ENCODE measurements around the gene PTTG1IP. TPM values are rescaled to one million over a fixed set of nuclear protein-coding genes. Genes with fewer than 3 reads are reported as not detected.

PTTG1IP gene
- 100 to 1,000 TPM in 3 of 6 experiments, 10 to 100 TPM in 3; 54.3 to 195 (median 140) TPM for total RNA-seq
- long read RNA-seq, transcript PTTG1IP-201 (6 exons, 2,760 nt), result major isoform, 7 of 13 reads
- long read RNA-seq, partial matches to known transcripts, result 3 of 13 reads
- long read RNA-seq, other reads (novel, unspliced or antisense), result 3 of 13 reads

DNA sequence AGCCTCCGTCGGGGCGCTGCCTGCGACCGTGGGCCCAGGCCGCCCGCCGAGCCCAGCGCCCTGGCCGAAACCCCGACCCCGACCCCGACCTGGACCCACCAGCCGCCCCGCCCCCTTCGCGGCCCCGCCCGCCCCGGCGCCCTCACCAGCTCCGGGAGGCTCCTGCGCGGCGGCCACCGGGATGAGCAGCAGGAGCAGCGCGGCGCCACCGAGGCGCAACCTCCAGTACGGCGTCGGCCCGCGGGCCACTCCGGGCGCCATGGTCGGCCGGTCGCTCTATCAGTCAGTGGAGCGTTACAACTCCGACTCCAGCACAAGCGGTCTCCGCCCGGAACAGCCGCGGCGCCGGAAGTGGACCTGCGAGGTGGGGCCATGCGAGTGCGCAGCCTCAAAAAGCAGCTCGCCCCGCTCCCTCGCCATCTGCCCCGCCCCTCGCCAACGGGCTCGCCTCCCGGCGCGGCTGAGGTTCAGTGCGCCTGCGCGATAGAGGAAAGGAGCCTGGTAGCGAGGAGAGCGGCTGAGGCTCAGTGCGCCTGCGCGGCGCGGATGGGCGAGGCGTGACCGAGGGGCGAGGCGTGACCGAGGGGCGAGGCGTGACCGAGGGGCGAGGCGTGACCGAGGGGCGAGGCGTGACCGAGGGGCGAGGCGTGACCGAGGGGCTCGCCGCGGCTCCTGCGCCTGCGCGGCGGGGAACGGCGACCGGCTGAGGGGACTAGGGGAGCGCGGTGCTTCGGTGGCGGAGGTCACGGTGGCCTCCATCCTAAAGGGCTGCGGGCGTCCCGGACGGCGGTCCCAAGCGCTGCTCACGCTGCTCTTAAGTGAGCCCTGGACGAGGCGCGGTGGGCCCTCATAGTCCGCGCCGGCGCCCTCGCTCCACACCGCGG, at the start of gene PTTG1IP:
TSS of gene PTTG1IP (minus strand) at position 335 of the 884 bp plus-strand sequence. CDS start at position 261, 74 bp downstream.
- peak; percentile 62 to 82 (median 78) for ATAC-seq
- peak within 1 kb of the TSS; percentile 70 to 94 (median 82) for H3K4me3 ChIP-seq
- peak; percentile 86 for TF ChIP-seq POLR2A (IDR thresholded peaks at IDR 0.05)
- TF ChIP-seq, protein P1, sequence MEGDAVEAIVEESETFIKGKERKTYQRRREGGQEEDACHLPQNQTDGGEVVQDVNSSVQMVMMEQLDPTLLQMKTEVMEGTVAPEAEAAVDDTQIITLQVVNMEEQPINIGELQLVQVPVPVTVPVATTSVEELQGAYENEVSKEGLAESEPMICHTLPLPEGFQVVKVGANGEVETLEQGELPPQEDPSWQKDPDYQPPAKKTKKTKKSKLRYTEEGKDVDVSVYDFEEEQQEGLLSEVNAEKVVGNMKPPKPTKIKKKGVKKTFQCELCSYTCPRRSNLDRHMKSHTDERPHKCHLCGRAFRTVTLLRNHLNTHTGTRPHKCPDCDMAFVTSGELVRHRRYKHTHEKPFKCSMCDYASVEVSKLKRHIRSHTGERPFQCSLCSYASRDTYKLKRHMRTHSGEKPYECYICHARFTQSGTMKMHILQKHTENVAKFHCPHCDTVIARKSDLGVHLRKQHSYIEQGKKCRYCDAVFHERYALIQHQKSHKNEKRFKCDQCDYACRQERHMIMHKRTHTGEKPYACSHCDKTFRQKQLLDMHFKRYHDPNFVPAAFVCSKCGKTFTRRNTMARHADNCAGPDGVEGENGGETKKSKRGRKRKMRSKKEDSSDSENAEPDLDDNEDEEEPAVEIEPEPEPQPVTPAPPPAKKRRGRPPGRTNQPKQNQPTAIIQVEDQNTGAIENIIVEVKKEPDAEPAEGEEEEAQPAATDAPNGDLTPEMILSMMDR (IDR thresholded peaks at IDR 0.05), result no peak
- peak within 1 kb of the TSS; percentile 88 to 93 (median 93) for H3K27ac ChIP-seq
- peak; percentile 99 to 100 (median 100) for DNase-seq
- no peaks in the 10 kb centered on the region for H3K36me3 ChIP-seq
- intact Hi-C loops (cut with DNase I), result no loop called here
- H3K9me3 ChIP-seq, result no peaks in the 10 kb centered on the region
- peaks cover 0 to 59% (median 24%) of the 10 kb centered on the region in 4 donors for H3K4me1 ChIP-seq
- 0% methylated on average over 40 of the region's 123 CpGs for WGBS (ENCODE audit: insufficient coverage, low coverage, low lambda C conversion rate, missing lambda C conversion rate)
- no peaks in the 10 kb centered on the region for H3K27me3 ChIP-seq

- Histone ChIP-seq H3K36me3 (no peaks in the 10 kb centered on the region), H3K4me3 (no peak overlapping the region), H3K27me3 (no peaks in the 10 kb centered on the region), H3K4me1 (peaks cover 0 to 11% (median 5%) of the 10 kb centered on the region in 4 donors), H3K27ac (no peak overlapping the region), H3K9me3 (no peaks in the 10 kb centered on the region)
- no peak for DNase-seq
- intact Hi-C loops (cut with DNase I), result no loop called here
- 81% methylated on average over 5 of the region's 5 CpGs for WGBS (ENCODE audit: insufficient coverage, low coverage, low lambda C conversion rate, missing lambda C conversion rate)
- ATAC-seq, result no peak
- TF ChIP-seq POLR2A (IDR thresholded peaks at IDR 0.05), result no peak
- TF ChIP-seq, protein P1 (IDR thresholded peaks at IDR 0.05), result no peak
These were observed 48.4 kb upstream of the PTTG1IP start for GRCh38 chr21:44921928-44922327.

GRCh38 chr21:44920694-44921604, 47.5 kb upstream of the PTTG1IP start, which contains the start of gene ITGB2:
ITGB2 (minus strand) TSS chr21:44920899; CDS start chr21:44910782, 10,117 bp downstream.
- Histone ChIP-seq H3K27ac (peak within 1 kb of the TSS in 2 of 3 donors; percentile 65 to 66), H3K36me3 (no peaks in the 10 kb centered on the region), H3K4me3 (peak within 1 kb of the TSS; percentile 18 to 42 (median 27)), H3K9me3 (no peaks in the 10 kb centered on the region), H3K4me1 (peaks cover 0 to 11% (median 5%) of the 10 kb centered on the region in 4 donors), H3K27me3 (no peaks in the 10 kb centered on the region)
- 69% methylated on average over 14 of the region's 29 CpGs for WGBS (ENCODE audit: insufficient coverage, low coverage, low lambda C conversion rate, missing lambda C conversion rate)
- peak in 2 of 3 donors; percentile 71 to 84 for DNase-seq
- TF ChIP-seq, protein P1 (IDR thresholded peaks at IDR 0.05), result no peak
- TF ChIP-seq POLR2A (IDR thresholded peaks at IDR 0.05), result no peak
- intact Hi-C loops (cut with DNase I), result no loop called here
- ATAC-seq, result peak; percentile 40 to 59 (median 56)
